ENCODE results near the gene PRR23E. TPM values are rescaled to one million over a fixed set of nuclear protein-coding genes. Genes with fewer than 3 reads are reported as not detected.

PRR23E gene
- total RNA-seq, 1 donor = not detected

- TF ChIP-seq CTCF (IDR thresholded peaks at IDR 0.05; ENCODE audit: insufficient read depth, low read depth, low read length) = no peak
- no peak overlapping the region for H3K4me3 ChIP-seq (ENCODE audit: low read depth, low read length)
- peak; percentile 21 for DNase-seq (ENCODE audit: low read depth)
Measured at GRCh38 chr3:127170814-127171213, 22.1 kb upstream of the PRR23E start.

GRCh38 chr3:127171320-127171719 lies 21.6 kb upstream of the PRR23E start:
- no peak overlapping the region for H3K4me3 ChIP-seq (ENCODE audit: low read depth, low read length)
- TF ChIP-seq CTCF (IDR thresholded peaks at IDR 0.05; ENCODE audit: insufficient read depth, low read depth, low read length) = no peak
- no peak for DNase-seq (ENCODE audit: low read depth)

- TF ChIP-seq CTCF (IDR thresholded peaks at IDR 0.05; ENCODE audit: insufficient read depth, low read depth, low read length) = no peak
- H3K4me3 ChIP-seq (ENCODE audit: low read depth, low read length) = no peak overlapping the region
- no peak for DNase-seq (ENCODE audit: low read depth)
Measured at GRCh38 chr3:127171721-127172120, 21.2 kb upstream of the PRR23E start.

- DNase-seq (ENCODE audit: low read depth) = no peak
- no peak overlapping the region for H3K4me3 ChIP-seq (ENCODE audit: low read depth, low read length)
- no peak for TF ChIP-seq CTCF (IDR thresholded peaks at IDR 0.05; ENCODE audit: insufficient read depth, low read depth, low read length)
Measured at GRCh38 chr3:127172211-127172610, 20.7 kb upstream of the PRR23E start.

- H3K4me3 ChIP-seq (ENCODE audit: low read depth, low read length) = no peak overlapping the region
- DNase-seq (ENCODE audit: low read depth) = peak; percentile 48
- no peak for TF ChIP-seq CTCF (IDR thresholded peaks at IDR 0.05; ENCODE audit: insufficient read depth, low read depth, low read length)
Measured at GRCh38 chr3:127172781-127173515, 20.0 kb upstream of the PRR23E start.

GRCh38 chr3:127173516-127174166 lies 19.3 kb upstream of the PRR23E start:
- TF ChIP-seq CTCF (IDR thresholded peaks at IDR 0.05; ENCODE audit: insufficient read depth, low read depth, low read length) = no peak
- H3K4me3 ChIP-seq (ENCODE audit: low read depth, low read length) = no peak overlapping the region
- DNase-seq (ENCODE audit: low read depth) = no peak

Measured in fibroblast of villous mesenchyme (primary cell).